NK-92 treated with Interleukin-12 subunit alpha and Interleukin-12 subunit beta, amount 100 ng/mL, for 24 hours (cell line): Measurements from ENCODE around the gene TMEM59.
"Not testable (repeated sequence)": the region's sequence is repeated elsewhere in the genome, so short reads cannot be mapped to it uniquely, and the experiment has no call there.

Experiments used
- DNase-seq: peaks from one replicate; lab custom pipeline; 2025; lab: John Stamatoyannopoulos, UW

The TMEM59 gene

GRCh38 chr1:54052431-54052933 is 522 bp downstream of the TMEM59 start:
- DNase-seq: no peak

GRCh38 chr1:54051933-54052430 is 1.0 kb downstream of the TMEM59 start:
- no peak for DNase-seq

GRCh38 chr1:54050435-54050834 is 2.6 kb downstream of the TMEM59 start:
- not testable (repeated sequence) for DNase-seq

- DNase-seq: no peak
Observed at GRCh38 chr1:54047384-54048305, 5.4 kb downstream of the TMEM59 start.

GRCh38 chr1:54046671-54047383 is 6.2 kb downstream of the TMEM59 start:
- no peak for DNase-seq

GRCh38 chr1:54045496-54045895 is 7.5 kb downstream of the TMEM59 start:
- DNase-seq: no peak

- DNase-seq: no peak
Observed at GRCh38 chr1:54041806-54042205, 11.2 kb downstream of the TMEM59 start.

GRCh38 chr1:54037476-54037875 is 15.5 kb downstream of the TMEM59 start:
- no peak for DNase-seq

- no peak for DNase-seq
Observed at GRCh38 chr1:54028306-54029251, 24.4 kb downstream of the TMEM59 start.

- DNase-seq: no peak
Observed at GRCh38 chr1:54027848-54028247, 25.2 kb downstream of the TMEM59 start.

GRCh38 chr1:54024811-54025210 is 28.2 kb downstream of the TMEM59 start:
- DNase-seq: not testable (repeated sequence)

- no peak for DNase-seq
Observed at GRCh38 chr1:54024358-54024757, 28.6 kb downstream of the TMEM59 start.

GRCh38 chr1:54019562-54020176 is 33.3 kb downstream of the TMEM59 start:
- not testable (repeated sequence) for DNase-seq

- DNase-seq: no peak
Observed at GRCh38 chr1:54018635-54019034, 34.4 kb downstream of the TMEM59 start.

- no peak for DNase-seq
Observed at GRCh38 chr1:54017979-54018378, 35.0 kb downstream of the TMEM59 start, which contains the start of gene LDLRAD1. LDLRAD1 (minus strand) TSS chr1:54018186; CDS start chr1:54018112, 74 bp downstream.

- DNase-seq: no peak
Observed at GRCh38 chr1:54016343-54017282, 36.4 kb downstream of the TMEM59 start.

- DNase-seq: no peak
Observed at GRCh38 chr1:54014009-54014629, 38.9 kb downstream of the TMEM59 start.

- no peak for DNase-seq
Observed at GRCh38 chr1:54013393-54014008, 39.5 kb downstream of the TMEM59 start.

- no peak for DNase-seq
Observed at GRCh38 chr1:54012863-54013262, 40.1 kb downstream of the TMEM59 start.
